Activated naive CD8-positive, alpha-beta T cell treated with anti-CD3 and anti-CD28 coated beads, Interleukin-2, amount 50 U/mL, for 24 hours (primary cell): ENCODE measurements around the gene RAB8B.

Experiments used
- ATAC-seq: fragments of 150-1000 bp; cut with Tn5 transposase; one replicate; pipeline ENCODE4 v1.10.0; 2021
- DNase-seq: peaks from one replicate; pipeline ENCODE4 v3.0.0; 2021
- H3K27ac Mint-ChIP-seq: one replicate; pipeline ENCODE4 v1.8.0; 2021; ENCODE audit warnings: mild to moderate bottlenecking, mixed read lengths
- H3K27me3 Mint-ChIP-seq: one replicate; pipeline ENCODE4 v1.8.0; 2021; ENCODE audit warnings: mixed read lengths
- H3K36me3 Mint-ChIP-seq: one replicate; pipeline ENCODE4 v1.8.0; 2021; ENCODE audit warnings: low read depth, mixed read lengths
- H3K4me1 Mint-ChIP-seq: one replicate; pipeline ENCODE4 v1.8.0; 2021; ENCODE audit warnings: mixed read lengths
- H3K4me3 Mint-ChIP-seq: one replicate; pipeline ENCODE4 v1.8.0; 2021; ENCODE audit warnings: mild to moderate bottlenecking, moderate library complexity, mixed read lengths
- H3K9me3 Mint-ChIP-seq: one replicate; pipeline ENCODE4 v1.8.0; 2021; ENCODE audit warnings: mixed read lengths

The RAB8B gene

DNA sequence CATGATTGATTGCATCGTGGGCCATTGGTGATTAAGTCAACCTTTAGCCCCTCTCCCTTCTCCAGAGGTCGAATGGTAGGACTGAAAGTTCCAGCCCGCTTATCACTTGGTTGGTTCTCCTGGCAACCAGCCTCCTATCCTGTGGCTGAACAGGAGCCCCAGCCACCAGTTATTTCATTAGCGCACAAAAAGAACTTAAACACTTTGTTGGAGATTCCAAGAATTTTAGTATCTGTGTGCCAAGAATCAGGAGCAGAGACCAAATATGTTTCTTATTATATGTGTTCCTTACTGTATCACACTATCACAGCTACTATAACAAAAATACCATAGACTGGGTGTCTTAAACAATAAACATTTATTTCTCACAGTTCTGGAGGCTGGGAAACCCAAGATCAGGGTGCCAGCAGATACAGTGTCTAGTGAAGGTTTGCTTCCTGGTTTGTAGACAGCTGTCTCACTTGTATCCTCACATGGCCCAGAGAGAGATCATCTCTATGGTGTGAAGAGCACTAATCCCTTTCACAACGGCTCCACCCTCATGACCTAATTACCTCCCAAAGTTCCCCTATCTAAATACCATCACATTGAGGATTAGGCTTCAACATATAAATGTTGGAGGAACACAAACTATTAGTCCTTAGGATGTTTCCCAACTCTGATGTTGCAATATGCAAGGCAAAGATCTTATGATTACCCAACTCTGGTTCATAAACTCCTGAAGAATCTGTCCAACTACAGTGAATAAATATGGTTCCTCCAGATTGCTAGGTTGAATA, 57.5 kb downstream of the RAB8B start:
- no peaks in the 10 kb centered on the region for H3K9me3 Mint-ChIP-seq
- no peak overlapping the region for H3K4me3 Mint-ChIP-seq
- H3K36me3 Mint-ChIP-seq: peaks cover 70% of the 10 kb centered on the region
- DNase-seq: no peak
- no peaks in the 10 kb centered on the region for H3K27me3 Mint-ChIP-seq
- peak overlapping the region; percentile 41 for H3K27ac Mint-ChIP-seq
- peaks cover 49% of the 10 kb centered on the region for H3K4me1 Mint-ChIP-seq
- ATAC-seq: no peak

DNA sequence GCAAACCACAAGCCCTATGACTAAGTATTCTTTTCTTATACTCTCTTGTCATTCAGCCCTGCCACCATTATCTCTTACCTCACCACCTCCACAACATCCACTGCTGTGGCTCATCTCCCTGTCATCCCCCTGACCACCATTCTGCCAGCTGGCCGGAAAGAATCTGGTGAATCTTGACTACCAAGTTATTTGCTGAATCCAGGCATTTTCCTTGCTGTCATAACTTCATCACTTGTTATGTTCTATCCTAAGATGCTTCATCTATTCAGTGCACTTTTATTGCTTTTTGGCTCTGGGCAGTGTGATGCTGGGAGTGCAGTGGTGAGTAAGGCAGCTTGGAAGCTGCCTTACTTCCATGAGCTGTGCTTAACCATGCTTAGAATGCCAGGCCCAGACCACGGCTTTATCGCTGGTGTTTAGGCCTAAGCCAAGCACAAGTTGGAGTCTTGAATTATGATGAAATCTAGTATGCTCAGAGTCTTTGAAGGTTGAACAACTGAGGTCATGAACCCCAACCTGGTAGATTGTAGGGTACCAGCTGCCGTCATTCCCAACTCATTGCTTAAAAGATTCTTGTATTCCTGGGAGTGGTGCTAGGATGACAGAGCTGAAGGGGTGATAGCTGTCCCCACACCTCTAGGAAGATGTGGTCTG, 61.0 kb downstream of the RAB8B start:
- ATAC-seq: no peak
- Mint-ChIP-seq H3K9me3 (no peaks in the 10 kb centered on the region), H3K27ac (no peak overlapping the region), H3K4me3 (no peak overlapping the region), H3K36me3 (peaks cover 67% of the 10 kb centered on the region), H3K4me1 (peaks cover 32% of the 10 kb centered on the region), H3K27me3 (no peaks in the 10 kb centered on the region)
- DNase-seq: no peak

DNA sequence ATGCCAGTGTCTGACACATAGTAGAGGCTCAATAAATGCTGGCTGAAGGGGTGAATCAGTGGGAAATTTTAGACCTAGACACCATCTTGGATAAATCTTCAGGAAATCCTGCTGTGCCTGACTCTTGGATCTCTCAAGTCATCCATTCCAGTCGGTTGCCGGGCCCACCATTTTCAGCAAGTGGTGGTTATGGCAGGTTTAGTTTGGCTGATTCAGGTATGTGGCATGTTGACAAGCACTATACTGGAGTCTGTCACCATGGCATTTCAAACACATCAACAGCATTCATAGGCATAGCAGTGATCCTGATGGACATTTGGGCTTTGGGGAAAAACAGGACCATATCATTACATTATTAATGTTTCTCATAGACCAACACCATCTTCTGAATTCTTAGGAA, 62.3 kb downstream of the RAB8B start:
- no peak for ATAC-seq
- Mint-ChIP-seq H3K27ac (no peak overlapping the region), H3K36me3 (peaks cover 65% of the 10 kb centered on the region), H3K4me3 (no peak overlapping the region), H3K9me3 (no peaks in the 10 kb centered on the region), H3K27me3 (no peaks in the 10 kb centered on the region), H3K4me1 (peaks cover 27% of the 10 kb centered on the region)
- no peak for DNase-seq

DNA sequence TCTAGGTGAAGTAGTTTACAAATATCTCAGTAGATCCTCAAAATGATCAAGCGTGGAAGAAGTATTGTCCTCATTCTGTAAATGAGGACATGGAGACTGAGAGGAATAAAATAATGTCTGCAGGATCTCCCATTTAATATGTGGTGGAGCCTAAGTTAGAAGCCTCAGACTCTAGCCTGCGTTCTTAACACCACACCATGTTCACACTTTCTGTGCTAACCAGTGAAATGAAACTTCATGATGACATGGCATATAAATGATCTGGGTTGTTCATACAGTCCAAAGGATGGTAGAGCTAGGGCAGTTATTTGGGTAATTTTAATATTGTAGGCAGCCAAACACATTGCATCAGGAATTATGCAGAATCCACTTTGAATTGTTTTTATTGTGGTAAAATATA, 62.9 kb downstream of the RAB8B start:
- Mint-ChIP-seq H3K4me1 (peaks cover 26% of the 10 kb centered on the region), H3K27ac (no peak overlapping the region), H3K9me3 (no peaks in the 10 kb centered on the region), H3K4me3 (no peak overlapping the region), H3K27me3 (no peaks in the 10 kb centered on the region), H3K36me3 (peaks cover 62% of the 10 kb centered on the region)
- ATAC-seq (no peak), DNase-seq (no peak)

DNA sequence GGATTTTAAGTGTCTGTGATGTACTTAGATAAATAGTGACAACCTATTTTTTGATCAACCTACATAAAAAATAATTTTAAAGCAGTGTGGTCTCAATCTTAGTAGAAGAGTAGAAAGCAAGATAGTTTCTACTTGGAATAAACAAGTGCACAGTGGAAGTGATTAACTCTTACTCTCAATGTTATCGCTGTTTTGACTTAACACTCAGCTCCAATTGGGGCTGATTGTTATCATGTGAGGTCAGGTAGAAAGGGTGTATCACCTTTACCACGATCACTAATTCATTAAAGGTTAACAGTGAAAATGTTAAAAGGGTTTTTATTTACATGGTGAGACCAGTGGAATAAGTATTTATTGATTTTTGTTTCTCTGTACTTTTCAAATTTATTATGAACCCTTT, 65.6 kb downstream of the RAB8B start:
- peaks cover 66% of the 10 kb centered on the region for H3K36me3 Mint-ChIP-seq
- no peak overlapping the region for H3K27ac Mint-ChIP-seq

DNA sequence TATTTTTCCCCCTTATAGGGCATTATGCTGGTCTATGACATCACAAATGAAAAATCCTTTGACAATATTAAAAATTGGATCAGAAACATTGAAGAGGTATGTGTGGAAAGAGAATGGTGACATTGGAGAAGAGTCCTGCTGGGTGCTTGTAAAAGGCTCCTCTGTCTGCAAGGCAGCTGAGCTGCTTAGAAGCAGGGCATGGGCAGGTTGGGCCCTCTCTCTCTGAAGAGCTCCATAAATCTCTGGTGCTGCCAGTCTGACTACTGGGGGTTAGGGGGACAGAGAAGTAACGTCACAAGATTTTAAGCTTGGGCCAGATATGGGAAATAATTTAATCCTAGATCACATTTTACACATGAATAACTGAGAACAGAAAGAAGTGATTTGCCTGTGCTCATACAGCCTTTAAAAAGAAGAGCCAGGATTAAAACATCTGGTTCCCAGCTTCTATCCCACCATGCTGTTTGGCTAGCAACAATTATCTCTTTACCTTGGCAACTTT, 66.1 kb downstream of the RAB8B start:
- peaks cover 24% of the 10 kb centered on the region for H3K4me1 Mint-ChIP-seq
- peak overlapping the region; percentile 55 for H3K27ac Mint-ChIP-seq
- no peaks in the 10 kb centered on the region for H3K9me3 Mint-ChIP-seq
- H3K4me3 Mint-ChIP-seq: no peak overlapping the region
- peaks cover 64% of the 10 kb centered on the region for H3K36me3 Mint-ChIP-seq
- DNase-seq (no peak), ATAC-seq (no peak)
- no peaks in the 10 kb centered on the region for H3K27me3 Mint-ChIP-seq

More for the DNA sequence above, 65.6 kb downstream of the RAB8B start:
- H3K27me3 Mint-ChIP-seq: no peaks in the 10 kb centered on the region
- no peak for ATAC-seq
- no peaks in the 10 kb centered on the region for H3K9me3 Mint-ChIP-seq
- H3K4me1 Mint-ChIP-seq: peaks cover 28% of the 10 kb centered on the region
- H3K4me3 Mint-ChIP-seq: no peak overlapping the region
- DNase-seq: no peak

DNA sequence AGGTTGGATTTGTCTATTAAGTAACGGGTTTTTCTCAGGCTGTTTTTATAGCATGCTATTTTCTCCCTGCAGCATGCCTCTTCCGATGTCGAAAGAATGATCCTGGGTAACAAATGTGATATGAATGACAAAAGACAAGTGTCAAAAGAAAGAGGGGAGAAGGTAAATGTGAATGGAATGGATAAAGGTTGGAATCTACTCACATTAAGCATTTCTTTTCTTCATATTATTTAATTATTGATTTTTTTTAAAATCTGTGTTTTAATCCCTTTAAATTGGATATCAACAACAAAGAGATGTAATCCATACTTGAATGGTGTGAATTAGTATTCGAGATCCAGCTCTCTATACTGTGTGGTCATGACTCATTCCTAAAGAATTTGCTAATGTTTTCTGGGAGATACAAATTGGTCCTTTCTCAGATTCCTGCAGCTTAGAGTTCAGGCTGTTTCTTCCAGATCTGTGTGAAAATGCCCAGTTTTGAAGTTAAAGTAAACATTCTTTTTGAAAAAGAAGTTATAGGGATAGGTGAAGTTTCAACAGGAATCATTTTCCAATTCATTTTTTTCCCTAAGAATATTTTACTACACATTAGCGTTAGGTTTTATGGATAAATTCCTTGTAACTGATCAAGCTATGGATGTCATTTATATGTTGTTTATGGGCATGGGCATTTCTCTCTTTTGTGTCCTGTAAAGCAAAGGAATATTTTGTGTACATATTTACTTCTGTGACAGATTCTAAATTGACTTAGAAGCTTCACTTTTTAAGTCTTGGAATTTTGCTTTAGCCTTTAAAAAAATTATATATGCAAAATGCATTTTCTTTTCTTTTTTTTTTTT, 67.2 kb downstream of the RAB8B start:
- no peak for DNase-seq

DNA sequence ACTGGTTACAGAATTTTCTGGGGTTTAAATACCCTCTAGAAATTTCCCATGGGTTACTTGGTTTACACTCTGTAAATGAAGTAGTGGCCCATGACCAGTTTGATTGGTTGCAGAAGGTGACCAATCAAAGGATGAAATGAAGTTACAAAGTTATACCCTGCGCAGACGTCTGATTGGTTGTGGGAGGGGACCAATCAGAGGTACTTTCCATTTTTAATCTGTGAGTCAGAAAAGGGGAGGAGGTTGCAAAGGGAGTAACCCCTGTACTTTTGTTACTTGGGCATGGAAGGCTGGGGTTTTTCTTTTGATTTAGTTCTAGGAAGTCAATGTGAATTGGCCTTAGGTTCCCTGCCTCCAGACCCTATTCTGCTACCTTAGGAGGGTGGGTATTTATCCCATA, 69.3 kb downstream of the RAB8B start:
- peak; percentile 54 for ATAC-seq
- Mint-ChIP-seq H3K4me1 (peaks cover 19% of the 10 kb centered on the region), H3K9me3 (no peaks in the 10 kb centered on the region), H3K27me3 (no peaks in the 10 kb centered on the region), H3K36me3 (peaks cover 74% of the 10 kb centered on the region), H3K4me3 (no peak overlapping the region), H3K27ac (no peak overlapping the region)
- no peak for DNase-seq

More for the DNA sequence above, 67.2 kb downstream of the RAB8B start:
- H3K27ac Mint-ChIP-seq: no peak overlapping the region
- peaks cover 65% of the 10 kb centered on the region for H3K36me3 Mint-ChIP-seq
- no peak overlapping the region for H3K4me3 Mint-ChIP-seq
- peaks cover 24% of the 10 kb centered on the region for H3K4me1 Mint-ChIP-seq
- H3K27me3 Mint-ChIP-seq: no peaks in the 10 kb centered on the region
- no peaks in the 10 kb centered on the region for H3K9me3 Mint-ChIP-seq
- ATAC-seq: no peak

DNA sequence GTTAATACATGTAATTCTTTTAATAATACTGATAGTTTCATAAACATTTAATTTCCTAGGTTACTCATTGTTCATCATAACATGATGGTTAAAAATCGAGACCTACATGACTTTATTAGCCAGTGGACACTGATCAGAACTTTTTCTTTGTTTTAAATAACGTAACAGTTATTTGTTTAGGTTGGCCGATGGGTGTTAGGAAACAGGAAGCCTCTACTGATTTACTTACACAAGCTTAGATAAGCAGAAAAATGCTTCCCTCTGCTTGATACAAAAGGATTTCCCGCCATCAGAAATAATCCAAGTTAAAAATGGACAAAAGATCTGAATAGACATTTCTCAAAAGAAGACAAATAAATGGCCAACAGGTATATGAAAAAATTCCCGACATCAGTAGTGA, 71.4 kb downstream of the RAB8B start:
- peaks cover 8% of the 10 kb centered on the region for H3K4me1 Mint-ChIP-seq
- DNase-seq: no peak
- no peak overlapping the region for H3K27ac Mint-ChIP-seq
- H3K36me3 Mint-ChIP-seq: peaks cover 74% of the 10 kb centered on the region
- ATAC-seq: no peak
- no peaks in the 10 kb centered on the region for H3K27me3 Mint-ChIP-seq
- no peaks in the 10 kb centered on the region for H3K9me3 Mint-ChIP-seq
- H3K4me3 Mint-ChIP-seq: no peak overlapping the region

DNA sequence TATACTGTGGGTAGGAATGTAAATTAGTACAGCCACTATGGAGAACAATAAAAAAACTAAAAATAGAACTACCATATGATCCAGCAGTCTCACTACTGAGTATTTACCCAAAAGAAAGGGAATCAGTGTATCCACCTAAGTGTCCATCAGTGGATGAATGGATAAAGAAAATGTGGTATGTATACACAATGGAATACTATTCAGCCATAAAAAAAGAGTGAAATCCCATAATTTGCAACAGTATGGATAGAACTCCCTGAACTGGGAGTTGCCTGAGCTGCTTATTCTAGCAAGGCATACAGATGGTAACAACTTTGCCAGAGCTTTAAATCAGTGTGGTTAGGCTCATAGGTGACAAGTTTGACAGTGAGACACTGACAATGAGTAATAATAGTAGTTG, 71.9 kb downstream of the RAB8B start:
- no peaks in the 10 kb centered on the region for H3K9me3 Mint-ChIP-seq

DNA sequence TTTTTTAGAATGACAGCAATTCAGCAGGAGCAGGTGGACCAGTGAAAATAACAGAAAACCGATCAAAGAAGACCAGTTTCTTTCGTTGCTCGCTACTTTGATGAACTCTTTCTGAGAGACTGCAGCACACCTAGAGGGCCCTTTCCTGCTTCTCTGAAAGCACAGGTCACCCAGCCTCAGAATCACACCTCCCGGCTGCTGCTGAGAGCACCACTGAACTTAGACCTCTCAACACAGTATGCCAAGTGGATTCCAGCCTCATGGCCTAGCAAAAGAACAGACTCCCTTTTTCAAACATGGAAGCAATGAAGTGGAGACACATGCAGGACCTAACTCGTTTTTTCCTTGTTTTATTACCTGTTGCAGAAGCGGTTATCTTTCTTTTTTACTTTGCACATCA, 74.1 kb downstream of the RAB8B start:
- H3K27me3 Mint-ChIP-seq: no peaks in the 10 kb centered on the region

More for the DNA sequence above, 71.9 kb downstream of the RAB8B start:
- ATAC-seq (no peak), DNase-seq (no peak)
- Mint-ChIP-seq H3K4me3 (no peak overlapping the region), H3K27me3 (no peaks in the 10 kb centered on the region), H3K4me1 (peaks cover 8% of the 10 kb centered on the region), H3K36me3 (peaks cover 75% of the 10 kb centered on the region), H3K27ac (no peak overlapping the region)

DNA sequence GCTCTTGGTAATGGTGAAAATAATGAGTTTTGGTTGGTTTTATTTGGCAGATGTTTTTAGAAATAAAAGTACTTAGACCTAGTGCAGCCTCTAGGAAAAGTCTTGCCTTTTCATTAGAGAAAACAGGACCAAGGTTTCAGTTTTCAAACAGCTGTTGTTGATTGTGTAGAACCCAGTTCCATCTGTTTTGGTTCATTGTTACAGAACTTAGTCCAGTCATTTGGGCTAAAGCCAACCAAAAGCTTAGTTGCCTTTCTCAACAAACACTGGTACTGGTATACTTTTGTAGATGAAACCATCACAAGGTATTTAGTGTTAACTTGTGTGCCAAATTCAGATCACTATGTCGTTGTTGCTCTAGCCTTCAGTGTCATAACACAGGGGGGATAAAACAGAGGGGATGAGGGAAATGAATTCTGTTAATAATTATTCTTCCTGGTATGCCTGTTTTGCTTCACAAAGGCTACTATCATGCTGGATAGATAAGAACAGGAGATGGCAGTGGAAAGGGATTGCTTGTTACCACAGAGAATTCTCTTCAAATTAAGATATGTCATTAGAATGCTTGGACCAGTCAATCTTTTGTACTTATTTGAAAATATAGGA, 75.4 kb downstream of the RAB8B start:
- Mint-ChIP-seq H3K4me3 (no peak overlapping the region), H3K4me1 (peaks cover 2% of the 10 kb centered on the region), H3K9me3 (no peaks in the 10 kb centered on the region), H3K36me3 (peaks cover 74% of the 10 kb centered on the region), H3K27ac (peak overlapping the region; percentile 43), H3K27me3 (no peaks in the 10 kb centered on the region)
- DNase-seq (no peak), ATAC-seq (no peak)

More for the DNA sequence above, 74.1 kb downstream of the RAB8B start:
- Mint-ChIP-seq H3K4me3 (no peak overlapping the region), H3K36me3 (peaks cover 77% of the 10 kb centered on the region), H3K4me1 (peaks cover 3% of the 10 kb centered on the region), H3K9me3 (no peaks in the 10 kb centered on the region), H3K27ac (peak overlapping the region; percentile 50)
- no peak for DNase-seq
- no peak for ATAC-seq

DNA sequence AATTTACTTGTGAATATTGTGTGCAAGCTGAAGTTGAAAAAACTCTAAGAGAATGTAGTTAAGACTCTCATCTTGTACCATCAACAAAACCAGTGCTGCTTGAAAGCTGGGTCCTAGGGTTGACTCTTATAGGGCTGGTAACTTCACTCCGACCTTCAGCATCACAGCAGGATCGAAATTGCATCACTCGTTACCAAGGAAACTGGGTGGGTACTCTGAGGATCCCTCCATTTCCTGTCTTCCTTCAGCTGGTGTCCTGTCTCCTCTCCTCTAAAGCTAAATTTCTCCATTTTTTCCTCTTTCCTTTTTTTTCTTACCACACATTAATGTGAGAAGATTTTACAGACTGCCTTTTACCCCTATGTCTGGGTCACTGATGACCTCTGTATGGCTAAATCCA, 85.0 kb downstream of the RAB8B start:
- ATAC-seq (peak; percentile 21), DNase-seq (no peak)
- Mint-ChIP-seq H3K27ac (no peak overlapping the region), H3K27me3 (no peaks in the 10 kb centered on the region), H3K4me3 (no peak overlapping the region), H3K36me3 (peaks cover 29% of the 10 kb centered on the region), H3K9me3 (no peaks in the 10 kb centered on the region), H3K4me1 (peaks cover 41% of the 10 kb centered on the region)

DNA sequence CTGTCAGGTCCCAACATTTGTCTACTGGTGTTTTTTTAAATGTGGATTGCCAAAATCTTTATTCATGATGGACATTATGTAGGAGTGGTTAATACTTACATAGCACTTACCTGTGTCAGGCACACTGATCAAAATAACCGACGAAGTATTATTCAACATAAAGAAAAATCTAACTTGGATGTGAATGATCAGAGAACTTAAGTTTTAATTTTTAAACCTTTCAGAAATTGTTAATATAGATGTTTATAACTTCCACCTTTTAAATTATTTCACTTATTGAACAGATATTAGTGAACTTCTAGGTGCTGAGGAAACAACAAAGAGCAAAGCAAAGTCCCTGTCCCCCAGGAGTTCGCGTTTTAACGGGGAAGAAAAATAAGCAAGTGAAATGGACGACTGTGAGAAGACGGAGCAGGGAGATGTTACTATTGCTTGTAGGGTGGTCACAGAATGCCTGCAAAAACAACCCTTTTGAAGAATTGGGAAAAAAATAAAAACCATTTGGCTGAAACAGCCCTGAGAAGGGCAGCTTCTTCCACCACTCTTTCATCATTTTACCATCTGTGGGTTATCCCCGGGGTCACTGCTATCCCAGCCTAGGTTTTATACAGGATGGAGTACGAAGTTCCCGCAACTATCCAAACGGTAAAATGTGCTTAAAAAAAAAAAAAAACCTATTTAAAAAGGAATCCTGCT, 87.1 kb downstream of the RAB8B start:
- peak overlapping the region; percentile 80 for H3K27ac Mint-ChIP-seq
- no peaks in the 10 kb centered on the region for H3K27me3 Mint-ChIP-seq
- no peak for DNase-seq
- peaks cover 20% of the 10 kb centered on the region for H3K36me3 Mint-ChIP-seq
- peaks cover 38% of the 10 kb centered on the region for H3K4me1 Mint-ChIP-seq
- peak overlapping the region; percentile 84 for H3K4me3 Mint-ChIP-seq
- ATAC-seq: no peak
- no peaks in the 10 kb centered on the region for H3K9me3 Mint-ChIP-seq
